ENCODE data around the gene HCK.

The HCK gene

DNA sequence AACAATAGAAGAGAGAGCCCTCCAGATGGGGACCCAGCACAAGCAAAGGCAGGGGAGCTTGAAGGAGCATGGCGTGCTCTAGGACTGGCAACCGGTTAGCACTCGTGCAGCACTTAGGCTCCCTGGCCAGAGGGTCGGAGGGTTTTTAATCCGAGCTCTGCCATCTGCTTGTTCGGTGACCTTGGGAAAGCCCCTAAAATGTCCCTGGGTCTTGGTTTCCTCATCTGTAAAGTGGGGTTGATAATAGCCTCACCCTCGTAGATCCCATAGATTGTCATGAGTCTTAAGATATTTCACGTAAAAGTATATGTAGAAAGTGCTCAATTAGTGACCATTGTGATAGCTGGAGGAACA is 16.6 kb upstream of the HCK start:
- H3K4me3 ChIP-seq (ENCODE audit: control insufficient read depth, low read depth, low read length) = no peak overlapping the region
- TF ChIP-seq, protein P1, sequence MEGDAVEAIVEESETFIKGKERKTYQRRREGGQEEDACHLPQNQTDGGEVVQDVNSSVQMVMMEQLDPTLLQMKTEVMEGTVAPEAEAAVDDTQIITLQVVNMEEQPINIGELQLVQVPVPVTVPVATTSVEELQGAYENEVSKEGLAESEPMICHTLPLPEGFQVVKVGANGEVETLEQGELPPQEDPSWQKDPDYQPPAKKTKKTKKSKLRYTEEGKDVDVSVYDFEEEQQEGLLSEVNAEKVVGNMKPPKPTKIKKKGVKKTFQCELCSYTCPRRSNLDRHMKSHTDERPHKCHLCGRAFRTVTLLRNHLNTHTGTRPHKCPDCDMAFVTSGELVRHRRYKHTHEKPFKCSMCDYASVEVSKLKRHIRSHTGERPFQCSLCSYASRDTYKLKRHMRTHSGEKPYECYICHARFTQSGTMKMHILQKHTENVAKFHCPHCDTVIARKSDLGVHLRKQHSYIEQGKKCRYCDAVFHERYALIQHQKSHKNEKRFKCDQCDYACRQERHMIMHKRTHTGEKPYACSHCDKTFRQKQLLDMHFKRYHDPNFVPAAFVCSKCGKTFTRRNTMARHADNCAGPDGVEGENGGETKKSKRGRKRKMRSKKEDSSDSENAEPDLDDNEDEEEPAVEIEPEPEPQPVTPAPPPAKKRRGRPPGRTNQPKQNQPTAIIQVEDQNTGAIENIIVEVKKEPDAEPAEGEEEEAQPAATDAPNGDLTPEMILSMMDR (IDR thresholded peaks at IDR 0.05; ENCODE audit: control insufficient read depth, insufficient read depth, low read depth, low read length, missing control alignments) = no peak
- no peak for DNase-seq (ENCODE audit: low read depth)

DNA sequence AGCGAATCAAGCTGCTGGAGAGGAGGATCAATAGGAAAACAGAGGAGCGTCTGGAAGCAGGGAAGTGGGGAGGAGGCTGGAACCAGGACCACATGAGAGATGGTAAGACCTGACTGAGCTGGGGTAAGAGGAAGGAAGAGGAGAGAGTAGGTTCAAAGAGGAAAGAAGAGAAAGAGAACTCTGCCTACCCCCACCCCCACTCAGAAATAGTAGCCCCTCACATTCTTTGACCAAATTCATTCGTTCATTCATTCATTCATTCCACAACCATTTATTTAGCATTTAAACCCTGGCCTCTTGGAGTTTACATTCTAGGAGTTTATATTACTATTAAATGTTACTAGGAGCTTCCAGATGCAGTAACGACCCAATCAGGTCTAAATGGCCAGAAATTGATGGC is 15.8 kb upstream of the HCK start:
- DNase-seq (ENCODE audit: low read depth) = no peak
- TF ChIP-seq, protein P1 (IDR thresholded peaks at IDR 0.05; ENCODE audit: control insufficient read depth, insufficient read depth, low read depth, low read length, missing control alignments) = no peak
- H3K4me3 ChIP-seq (ENCODE audit: control insufficient read depth, low read depth, low read length) = no peak overlapping the region

DNA sequence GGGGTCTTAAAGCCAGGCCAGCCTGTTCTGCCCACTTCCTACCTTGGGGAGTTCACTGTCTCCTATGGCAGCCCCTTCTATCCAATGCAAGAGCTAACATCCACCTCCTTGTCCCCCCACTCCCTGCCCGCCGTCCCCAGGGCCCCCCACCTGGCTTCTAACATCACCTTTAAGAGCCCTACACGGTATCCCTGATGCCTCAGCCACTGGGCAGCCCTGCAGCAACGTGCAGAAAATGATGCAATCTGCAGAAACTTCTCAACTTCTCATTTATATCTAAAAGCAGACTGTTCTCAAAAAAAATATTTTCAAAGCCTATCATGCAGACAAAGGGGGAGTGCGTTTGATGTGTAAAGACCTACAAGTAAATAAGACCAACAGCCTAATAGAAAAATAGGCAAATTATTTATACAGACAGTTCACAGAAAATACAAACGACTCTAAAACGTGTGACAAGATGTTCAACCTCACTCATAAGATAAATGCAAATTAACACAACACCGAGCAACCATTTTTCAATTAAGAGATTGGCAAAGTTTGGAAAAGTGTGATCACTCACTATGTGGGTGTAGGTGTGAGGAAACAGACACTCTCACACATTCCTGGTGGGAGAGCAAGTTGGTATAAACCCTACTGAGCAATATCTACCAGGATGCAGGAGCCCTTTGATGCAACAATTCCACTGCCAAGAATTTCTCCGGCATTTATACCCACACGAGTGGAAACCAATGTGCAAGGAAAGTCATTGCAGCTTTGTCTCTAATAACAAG is 15.1 kb upstream of the HCK start:
- peak; percentile 39 for DNase-seq (ENCODE audit: low read depth)
- no peak overlapping the region for H3K4me3 ChIP-seq (ENCODE audit: control insufficient read depth, low read depth, low read length)
- TF ChIP-seq, protein P1 (IDR thresholded peaks at IDR 0.05; ENCODE audit: control insufficient read depth, insufficient read depth, low read depth, low read length, missing control alignments) = no peak

DNA sequence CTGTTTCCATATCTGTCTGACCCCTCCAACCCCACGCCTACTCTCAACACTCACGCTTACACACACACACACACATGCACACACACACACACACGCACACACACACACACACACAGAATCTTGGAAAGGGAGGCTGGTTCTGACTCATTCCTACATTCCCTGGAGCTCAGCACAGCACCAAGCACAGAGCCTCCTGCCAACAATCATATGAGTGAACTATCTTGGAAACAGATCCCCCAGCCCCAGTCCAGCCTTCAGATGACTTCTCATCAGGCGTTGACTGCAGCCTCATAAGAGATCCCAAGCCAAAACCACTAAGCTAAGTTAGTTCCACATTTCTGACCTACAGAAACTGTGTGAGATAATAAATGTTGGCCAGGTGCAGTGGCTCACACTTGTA is 14.1 kb upstream of the HCK start:
- H3K4me3 ChIP-seq (ENCODE audit: control insufficient read depth, low read depth, low read length) = no peak overlapping the region
- TF ChIP-seq, protein P1 (IDR thresholded peaks at IDR 0.05; ENCODE audit: control insufficient read depth, insufficient read depth, low read depth, low read length, missing control alignments) = no peak
- DNase-seq (ENCODE audit: low read depth) = peak; percentile 21

DNA sequence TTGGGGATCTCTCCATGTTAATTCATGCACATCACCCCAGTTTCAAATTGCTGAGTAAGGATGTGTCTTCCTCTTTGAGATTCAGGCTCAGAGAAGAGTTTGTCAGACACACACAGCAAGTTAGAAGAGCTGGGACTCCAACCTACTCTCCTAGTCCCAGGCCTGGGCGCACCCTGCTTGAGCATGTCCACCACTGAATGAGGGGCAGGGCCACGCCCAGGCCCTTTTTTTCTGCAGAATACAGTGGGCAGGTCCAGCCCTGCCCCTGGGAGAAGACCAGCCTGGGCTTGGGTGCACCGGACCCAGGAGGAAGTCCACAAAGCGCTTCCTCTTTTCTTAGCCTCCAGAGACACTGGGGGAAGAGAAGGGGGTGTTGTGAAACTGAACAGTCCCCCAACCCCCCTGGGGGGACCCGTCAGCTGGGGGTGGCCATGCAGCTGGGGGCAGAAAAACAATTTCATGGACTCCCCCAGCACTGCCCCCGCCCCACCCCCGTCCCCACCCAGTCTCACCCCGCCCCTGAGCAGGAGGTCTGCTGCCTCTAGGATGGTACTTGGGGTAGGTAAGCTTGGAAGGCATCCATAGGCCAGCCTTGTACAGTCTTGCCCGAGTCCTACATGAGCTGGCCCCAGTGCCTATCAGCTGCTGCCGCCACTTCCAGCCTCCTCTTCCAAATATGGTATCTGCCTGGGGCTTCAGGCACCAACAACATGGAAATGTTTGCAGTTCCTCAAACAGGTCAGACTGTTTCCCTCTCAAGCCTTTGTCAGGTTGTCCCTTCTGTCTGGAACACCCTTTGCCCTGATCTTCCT is 11.7 kb upstream of the HCK start:
- H3K4me3 ChIP-seq (ENCODE audit: control insufficient read depth, low read depth, low read length) = no peak overlapping the region
- TF ChIP-seq, protein P1 (IDR thresholded peaks at IDR 0.05; ENCODE audit: control insufficient read depth, insufficient read depth, low read depth, low read length, missing control alignments) = no peak
- no peak for DNase-seq (ENCODE audit: low read depth)

DNA sequence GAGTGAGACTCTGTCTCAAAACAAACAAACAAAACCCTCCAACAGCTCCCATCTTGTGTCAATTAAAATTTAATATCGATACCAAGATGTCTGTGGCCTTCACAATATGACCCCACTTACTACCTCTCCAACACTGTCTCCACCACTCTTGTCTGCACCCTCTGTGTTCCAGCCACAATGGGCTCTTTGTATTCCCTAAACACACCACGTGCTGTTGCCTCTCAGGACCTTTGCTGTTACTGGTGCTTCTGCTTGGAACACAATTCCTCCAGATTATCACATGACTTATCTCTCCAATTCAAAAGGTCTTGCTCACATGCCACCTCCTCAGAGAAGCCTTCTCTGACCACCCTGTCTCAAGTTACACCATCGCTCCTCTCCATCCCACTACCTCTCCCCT is 6.0 kb upstream of the HCK start:
- DNase-seq (ENCODE audit: low read depth) = no peak
- TF ChIP-seq, protein P1 (IDR thresholded peaks at IDR 0.05; ENCODE audit: control insufficient read depth, insufficient read depth, low read depth, low read length, missing control alignments) = no peak
- H3K4me3 ChIP-seq (ENCODE audit: control insufficient read depth, low read depth, low read length) = no peak overlapping the region
